Lung (tissue), 12 donors: ENCODE results near the gene SLC38A10. TPM values are rescaled to one million over a fixed set of nuclear protein-coding genes. Genes with fewer than 3 reads are reported as not detected.
A peak's percentile ranks its signal among the peaks of the same experiment; 100 is the strongest.

Experiments
- ATAC-seq: fragments of 200-7000 bp; cut with Tn5 transposase; one replicate; pipeline ENCODE4 v1.9.1; 2020; ENCODE audit warnings: moderate number of reproducible peaks; ENCODE audit not compliant: insufficient read depth, low FRiP score
- DNase-seq, 3 donors: peaks; one replicate each; pipeline ENCODE4 v3.0.0-alpha.2; 2013 to 2017
- H3K27ac ChIP-seq, 2 donors: one replicate each; pipeline ENCODE4 v1.5.1; 2013; ENCODE audit warnings: mild to moderate bottlenecking in 2 of 2, moderate library complexity in 2 of 2, control low read depth in 1 of 2, inconsistent platforms in 1 of 2, low read depth in 1 of 2, low read length in 1 of 2
- H3K27me3 ChIP-seq, 3 donors: one replicate each; pipeline ENCODE4 v1.5.1; 2013; ENCODE audit warnings: low read length in 2 of 3; ENCODE audit not compliant: control insufficient read depth in 3 of 3, insufficient read depth in 3 of 3
- H3K36me3 ChIP-seq, 4 donors: one replicate each; pipeline ENCODE4 v1.5.1; 2013; ENCODE audit warnings: low read length in 4 of 4, mild to moderate bottlenecking in 1 of 4, moderate library complexity in 1 of 4; ENCODE audit not compliant: control insufficient read depth in 4 of 4, insufficient read depth in 4 of 4
- H3K4me1 ChIP-seq, 5 donors: one replicate each; pipeline ENCODE4 v1.5.1; 2013; ENCODE audit warnings: low read length in 5 of 5, mild to moderate bottlenecking in 2 of 5, moderate library complexity in 1 of 5; ENCODE audit not compliant: control insufficient read depth in 5 of 5, insufficient read depth in 5 of 5
- H3K4me3 ChIP-seq: one replicate; pipeline ENCODE4 v1.5.1; 2013; ENCODE audit warnings: mild to moderate bottlenecking, control low read depth, moderate library complexity
- H3K9ac ChIP-seq, 2 donors: one replicate each; pipeline ENCODE4 v1.5.1; 2013; ENCODE audit warnings: low read length in 2 of 2, control low read depth in 1 of 2; ENCODE audit not compliant: insufficient read depth in 1 of 2
- H3K9me3 ChIP-seq, 4 donors: one replicate each; pipeline ENCODE4 v1.5.1; 2013; ENCODE audit warnings: low read length in 3 of 4, mild to moderate bottlenecking in 1 of 4, moderate library complexity in 1 of 4; ENCODE audit not compliant: control insufficient read depth in 4 of 4, insufficient read depth in 3 of 4
- whole genome bisulfite sequencing, 2 donors: extraction: QIAGEN DNeasy Blood & Tissue Kit; methylation state at CpG; one replicate each; pipeline ENCODE4 v1.1.7; 2013; 5-methylcytosine and 5-hydroxymethylcytosine counted together
- polyA plus RNA-seq, 2 donors: library from polyadenylated mRNA; stranded (reverse); fragments of 200-250 nt; gene quantifications; one replicate each; pipeline ENCODE4 v1.2.1, GENCODE V29; 2013
- total RNA-seq, 2 donors: library from RNA; depleted of rRNA in 1 of 2; stranded (reverse); fragments of >200 nt in 1 of 2; gene quantifications; one replicate each; pipeline ENCODE4 v1.2.1, GENCODE V29; 2014 to 2021
- TF ChIP-seq, protein P1 (sequence below): IDR thresholded peaks from 2 replicates; pipeline ENCODE4 v1.5.1; 2012; ENCODE audit warnings: mild to moderate bottlenecking; ENCODE audit errors: control extremely low read depth, extremely low read depth
- donor health status: control.
- donor health status: control.
- donor health status: Bipolar disorder and iron deficiency.
- donor health status: healthy.
- donor health status: DM: yes; HTN: yes; CAD: no.

The SLC38A10 gene
- total and polyA plus RNA-seq, 4 donors = 56.0 to 127 (median 82.4) TPM

DNA sequence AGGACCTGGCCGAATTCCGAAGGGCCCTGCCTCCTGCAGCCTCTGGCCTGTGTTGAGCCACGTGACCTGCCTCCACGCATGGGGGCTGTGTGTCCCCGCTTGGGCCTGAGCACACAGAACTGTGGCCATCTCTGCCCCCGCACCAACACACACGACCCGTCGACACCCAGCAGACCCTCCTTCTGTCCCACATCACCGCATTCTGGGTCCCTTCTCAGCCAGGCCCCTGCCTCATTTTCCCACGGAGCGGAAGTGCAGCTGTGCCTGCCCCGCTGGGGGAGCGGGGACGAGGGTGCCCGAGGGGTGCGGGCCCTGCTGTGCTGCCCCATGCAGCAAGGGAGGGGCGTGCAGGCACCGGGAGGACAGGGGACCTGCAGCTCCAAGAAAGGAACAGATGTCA is 37.6 kb downstream of the SLC38A10 start:
- ATAC-seq (no peak), DNase-seq (no peak)

GRCh38 chr17:81256616-81257015 is 38.5 kb downstream of the SLC38A10 start:
- H3K27me3 ChIP-seq = no peaks in the 10 kb centered on the region
- 90 to 92% methylated on average over 12 of the region's 12 CpGs for WGBS, 2 donors
- H3K4me1 ChIP-seq = peaks cover 0 to 36% (median 4%) of the 10 kb centered on the region in 5 donors
- H3K27ac ChIP-seq = no peak overlapping the region
- H3K36me3 ChIP-seq = peaks cover 0 to 55% (median 0%) of the 10 kb centered on the region in 4 donors
- TF ChIP-seq, protein P1, sequence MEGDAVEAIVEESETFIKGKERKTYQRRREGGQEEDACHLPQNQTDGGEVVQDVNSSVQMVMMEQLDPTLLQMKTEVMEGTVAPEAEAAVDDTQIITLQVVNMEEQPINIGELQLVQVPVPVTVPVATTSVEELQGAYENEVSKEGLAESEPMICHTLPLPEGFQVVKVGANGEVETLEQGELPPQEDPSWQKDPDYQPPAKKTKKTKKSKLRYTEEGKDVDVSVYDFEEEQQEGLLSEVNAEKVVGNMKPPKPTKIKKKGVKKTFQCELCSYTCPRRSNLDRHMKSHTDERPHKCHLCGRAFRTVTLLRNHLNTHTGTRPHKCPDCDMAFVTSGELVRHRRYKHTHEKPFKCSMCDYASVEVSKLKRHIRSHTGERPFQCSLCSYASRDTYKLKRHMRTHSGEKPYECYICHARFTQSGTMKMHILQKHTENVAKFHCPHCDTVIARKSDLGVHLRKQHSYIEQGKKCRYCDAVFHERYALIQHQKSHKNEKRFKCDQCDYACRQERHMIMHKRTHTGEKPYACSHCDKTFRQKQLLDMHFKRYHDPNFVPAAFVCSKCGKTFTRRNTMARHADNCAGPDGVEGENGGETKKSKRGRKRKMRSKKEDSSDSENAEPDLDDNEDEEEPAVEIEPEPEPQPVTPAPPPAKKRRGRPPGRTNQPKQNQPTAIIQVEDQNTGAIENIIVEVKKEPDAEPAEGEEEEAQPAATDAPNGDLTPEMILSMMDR = no peak
- no peak for DNase-seq
- H3K9ac ChIP-seq = no peak overlapping the region
- H3K4me3 ChIP-seq = no peak overlapping the region
- no peaks in the 10 kb centered on the region for H3K9me3 ChIP-seq
- ATAC-seq = no peak

More for the DNA sequence above, 37.6 kb downstream of the SLC38A10 start:
- no peak overlapping the region for H3K27ac ChIP-seq
- peaks cover 0 to 26% (median 4%) of the 10 kb centered on the region in 5 donors for H3K4me1 ChIP-seq
- no peak overlapping the region for H3K9ac ChIP-seq
- H3K9me3 ChIP-seq = no peaks in the 10 kb centered on the region
- H3K27me3 ChIP-seq = no peaks in the 10 kb centered on the region
- TF ChIP-seq, protein P1 = no peak
- H3K4me3 ChIP-seq = no peak overlapping the region
- 97% methylated on average over 19 of the region's 19 CpGs for WGBS, 2 donors
- H3K36me3 ChIP-seq = peaks cover 0 to 55% (median 0%) of the 10 kb centered on the region in 4 donors

GRCh38 chr17:81254955-81255717 is 40.0 kb downstream of the SLC38A10 start:
- peak; percentile 86 to 91 (median 86) for DNase-seq
- peak overlapping the region in 1 of 2 donors; percentile 71 for H3K27ac ChIP-seq
- 24 to 28% methylated on average over 35 of the region's 35 CpGs for WGBS, 2 donors

More at GRCh38 chr17:81254955-81255717, 40.0 kb downstream of the SLC38A10 start:
- peak overlapping the region in 1 of 2 donors; percentile 25 for H3K9ac ChIP-seq
- H3K9me3 ChIP-seq = no peaks in the 10 kb centered on the region
- TF ChIP-seq, protein P1 = no peak
- H3K4me3 ChIP-seq = no peak overlapping the region
- H3K36me3 ChIP-seq = peaks cover 0 to 52% (median 0%) of the 10 kb centered on the region in 4 donors
- ATAC-seq = peak; percentile 90
- H3K27me3 ChIP-seq = no peaks in the 10 kb centered on the region
- peaks cover 0 to 44% (median 4%) of the 10 kb centered on the region in 5 donors for H3K4me1 ChIP-seq
